OCI-LY1 (cell line): ENCODE data around the gene CYP11A1.

Source experiments
- H2AFZ ChIP-seq: fragments of 200-600 bp; sonication (generic), shearing (Covaris generic); 2 replicates; pipeline ENCODE4 v1.6.0; 2014; ENCODE audit warnings: antibody characterized with exemption, mild to moderate bottlenecking, low read length
- H3F3A ChIP-seq: fragments of 200-600 bp; sonication (generic), shearing (Covaris generic); 2 replicates; pipeline ENCODE4 v1.6.0; 2014; ENCODE audit warnings: mild to moderate bottlenecking, antibody characterized with exemption, low read length, moderate library complexity; ENCODE audit not compliant: insufficient read depth
- H3K27ac ChIP-seq: fragments of 200-600 bp; sonication (generic); 2 replicates; pipeline ENCODE4 v1.5.1; 2014; ENCODE audit warnings: low read length, mixed run types, mild to moderate bottlenecking, low read depth; ENCODE audit not compliant: poor library complexity, severe bottlenecking
- H3K27me3 ChIP-seq: fragments of 200-600 bp; sonication (generic); 2 replicates; pipeline ENCODE4 v1.6.0; 2014; ENCODE audit warnings: antibody characterized with exemption, mild to moderate bottlenecking, low read length, moderate library complexity; ENCODE audit not compliant: insufficient read depth
- H3K36me3 ChIP-seq: fragments of 200-600 bp; sonication (generic); 2 replicates; pipeline ENCODE4 v1.6.1; 2014; ENCODE audit warnings: mild to moderate bottlenecking, antibody characterized with exemption, low read length, moderate library complexity, mixed read lengths; ENCODE audit not compliant: insufficient read depth
- H3K4me1 ChIP-seq: fragments of 200-600 bp; sonication (generic); 2 replicates; pipeline ENCODE4 v1.5.1; 2014; ENCODE audit warnings: mild to moderate bottlenecking, low read length, moderate library complexity; ENCODE audit not compliant: insufficient read depth, severe bottlenecking
- H3K4me2 ChIP-seq: fragments of 200-600 bp; sonication (generic), shearing (Covaris generic); 2 replicates; pipeline ENCODE4 v1.6.1; 2014; ENCODE audit warnings: low read length
- H3K4me3 ChIP-seq: fragments of 200-600 bp; sonication (generic); 2 replicates; pipeline ENCODE4 v1.5.1; 2014; ENCODE audit warnings: low read length, low read depth, mild to moderate bottlenecking, mixed read lengths; ENCODE audit not compliant: poor library complexity, severe bottlenecking
- H3K79me2 ChIP-seq: fragments of 200-600 bp; shearing (Covaris generic); 2 replicates; pipeline ENCODE4 v1.6.1; 2016; ENCODE audit warnings: mixed run types, low read length, mixed read lengths; ENCODE audit not compliant: insufficient read depth
- H3K9ac ChIP-seq: fragments of 200-600 bp; sonication (generic), shearing (Covaris generic); 2 replicates; pipeline ENCODE4 v1.6.1; 2014; ENCODE audit warnings: mild to moderate bottlenecking, low read length, mixed read lengths
- H3K9me2 ChIP-seq: fragments of 200-600 bp; sonication (generic), shearing (Covaris generic); 2 replicates; pipeline ENCODE4 v1.6.1; 2014; ENCODE audit warnings: low read depth, mild to moderate bottlenecking, low read length, mixed read lengths
- H3K9me3 ChIP-seq: fragments of 200-600 bp; shearing (Covaris generic); 2 replicates; pipeline ENCODE4 v1.6.1; 2014; ENCODE audit warnings: low read length, mixed read lengths
- H4K20me1 ChIP-seq: fragments of 200-600 bp; sonication (generic), shearing (Covaris generic); 2 replicates; pipeline ENCODE4 v1.6.0; 2016; ENCODE audit warnings: mild to moderate bottlenecking, low read length; ENCODE audit not compliant: insufficient read depth
- EZH2 ChIP-seq: fragments of 200-600 bp; sonication (generic), shearing (Covaris generic); IDR thresholded peaks from 2 replicates; pipeline ENCODE4 v1.8.0; 2017; ENCODE audit warnings: borderline replicate concordance, mixed run types, mild to moderate bottlenecking, antibody characterized with exemption, low read length, moderate library complexity, mixed read lengths
- TF ChIP-seq, protein P1 (sequence below): fragments of 200-600 bp; sonication (generic), shearing (Covaris generic); IDR thresholded peaks from 2 replicates; pipeline ENCODE4 v1.5.1; 2017; ENCODE audit warnings: mild to moderate bottlenecking, antibody characterized with exemption, low read length, moderate library complexity, mixed read lengths

The CYP11A1 gene

DNA sequence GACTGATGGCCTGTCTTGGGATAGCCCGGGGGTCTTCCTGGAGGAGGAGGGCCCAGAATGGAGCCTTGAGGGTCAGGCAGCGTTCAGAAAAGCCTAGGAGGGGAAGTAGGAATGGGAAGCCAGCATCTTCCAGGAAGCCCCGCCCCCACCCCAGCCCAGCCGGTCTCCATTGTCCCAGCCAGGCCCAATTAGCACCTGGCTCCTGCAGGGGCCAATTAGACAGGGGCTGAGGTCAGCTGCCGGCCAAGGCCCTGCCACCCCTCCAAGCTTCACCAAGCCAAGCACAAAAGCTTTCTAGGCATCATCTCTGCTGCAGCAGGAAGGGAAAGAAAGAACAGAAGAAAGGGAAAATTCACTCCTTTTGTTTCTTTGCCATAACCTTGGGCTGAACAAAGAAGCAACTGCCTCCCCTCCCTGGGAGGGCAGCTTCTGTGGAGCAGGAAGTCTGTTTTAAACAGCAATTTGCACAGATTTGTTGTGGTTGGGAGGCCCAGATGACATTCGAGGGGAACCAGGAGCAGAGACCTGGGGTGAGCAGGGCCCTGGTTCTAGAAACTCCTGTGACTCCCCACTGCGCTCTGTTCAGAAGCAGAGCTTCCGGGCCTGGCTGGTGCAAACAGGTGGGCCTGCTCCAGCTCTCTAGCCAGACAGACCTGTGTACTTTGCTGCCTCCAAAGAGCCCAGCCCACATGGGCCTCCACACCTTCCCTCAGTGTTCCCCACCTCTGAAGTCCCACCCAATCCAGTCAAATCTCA lies 47.7 kb downstream of the CYP11A1 start:
- Histone ChIP-seq H3F3A (no peaks in the 10 kb centered on the region), H3K27ac (no peak overlapping the region), H3K9ac (no peak overlapping the region), H3K27me3 (no peaks in the 10 kb centered on the region), H3K4me1 (no peaks in the 10 kb centered on the region), H3K4me2 (no peak overlapping the region), H3K9me3 (no peaks in the 10 kb centered on the region), H3K36me3 (no peaks in the 10 kb centered on the region), H4K20me1 (no peaks in the 10 kb centered on the region), H3K9me2 (no peaks in the 10 kb centered on the region), H3K79me2 (no peaks in the 10 kb centered on the region), H3K4me3 (no peak overlapping the region), H2AFZ (no peak overlapping the region)
- TF ChIP-seq, protein P1, sequence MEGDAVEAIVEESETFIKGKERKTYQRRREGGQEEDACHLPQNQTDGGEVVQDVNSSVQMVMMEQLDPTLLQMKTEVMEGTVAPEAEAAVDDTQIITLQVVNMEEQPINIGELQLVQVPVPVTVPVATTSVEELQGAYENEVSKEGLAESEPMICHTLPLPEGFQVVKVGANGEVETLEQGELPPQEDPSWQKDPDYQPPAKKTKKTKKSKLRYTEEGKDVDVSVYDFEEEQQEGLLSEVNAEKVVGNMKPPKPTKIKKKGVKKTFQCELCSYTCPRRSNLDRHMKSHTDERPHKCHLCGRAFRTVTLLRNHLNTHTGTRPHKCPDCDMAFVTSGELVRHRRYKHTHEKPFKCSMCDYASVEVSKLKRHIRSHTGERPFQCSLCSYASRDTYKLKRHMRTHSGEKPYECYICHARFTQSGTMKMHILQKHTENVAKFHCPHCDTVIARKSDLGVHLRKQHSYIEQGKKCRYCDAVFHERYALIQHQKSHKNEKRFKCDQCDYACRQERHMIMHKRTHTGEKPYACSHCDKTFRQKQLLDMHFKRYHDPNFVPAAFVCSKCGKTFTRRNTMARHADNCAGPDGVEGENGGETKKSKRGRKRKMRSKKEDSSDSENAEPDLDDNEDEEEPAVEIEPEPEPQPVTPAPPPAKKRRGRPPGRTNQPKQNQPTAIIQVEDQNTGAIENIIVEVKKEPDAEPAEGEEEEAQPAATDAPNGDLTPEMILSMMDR: no peak
- no peak for TF ChIP-seq EZH2

DNA sequence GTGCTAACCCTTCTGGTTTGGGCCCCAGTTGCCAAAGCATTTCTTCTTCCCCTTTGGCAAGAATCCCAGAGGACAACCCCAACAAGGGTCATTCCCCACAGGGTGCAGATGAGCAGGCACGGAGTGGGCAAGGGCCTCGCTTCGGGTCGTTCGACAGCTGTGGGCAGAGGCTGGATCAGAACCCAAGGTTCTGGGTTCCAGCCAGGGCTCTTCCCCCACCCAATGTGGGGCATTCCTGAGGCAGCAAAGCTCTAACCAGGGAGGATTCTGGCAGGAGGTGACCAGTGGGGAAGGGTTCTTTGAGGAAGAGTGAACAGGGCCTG lies 48.3 kb downstream of the CYP11A1 start:
- Histone ChIP-seq H3K9me2 (no peaks in the 10 kb centered on the region), H3F3A (no peaks in the 10 kb centered on the region), H3K4me2 (no peak overlapping the region), H4K20me1 (no peaks in the 10 kb centered on the region), H3K4me3 (no peak overlapping the region), H3K79me2 (no peaks in the 10 kb centered on the region), H3K9ac (no peak overlapping the region), H3K9me3 (no peaks in the 10 kb centered on the region), H3K4me1 (no peaks in the 10 kb centered on the region), H2AFZ (no peak overlapping the region), H3K27ac (no peak overlapping the region), H3K36me3 (no peaks in the 10 kb centered on the region), H3K27me3 (no peaks in the 10 kb centered on the region)
- TF ChIP-seq, protein P1: no peak
- TF ChIP-seq EZH2: no peak

GRCh38 chr15:74318376-74319137 lies 48.9 kb downstream of the CYP11A1 start:
- H3K4me2 ChIP-seq: no peak overlapping the region

More at GRCh38 chr15:74318376-74319137, 48.9 kb downstream of the CYP11A1 start:
- Histone ChIP-seq H2AFZ (no peak overlapping the region), H4K20me1 (no peaks in the 10 kb centered on the region), H3K27ac (no peak overlapping the region), H3K79me2 (no peaks in the 10 kb centered on the region), H3K4me3 (no peak overlapping the region), H3K27me3 (no peaks in the 10 kb centered on the region), H3F3A (no peaks in the 10 kb centered on the region), H3K9me2 (no peaks in the 10 kb centered on the region), H3K9me3 (no peaks in the 10 kb centered on the region), H3K36me3 (no peaks in the 10 kb centered on the region), H3K4me1 (no peaks in the 10 kb centered on the region), H3K9ac (no peak overlapping the region)
- no peak for TF ChIP-seq EZH2
- TF ChIP-seq, protein P1: no peak
